Hematopoietic multipotent progenitor cell (in vitro differentiated cells): ENCODE measurements around the gene C3. TPM values are rescaled to one million over a fixed set of nuclear protein-coding genes. Genes with fewer than 3 reads are reported as not detected.
"Not testable (repeated sequence)": the region's sequence is repeated elsewhere in the genome, so short reads cannot be mapped to it uniquely, and the experiment has no call there.

Source experiments
- DNase-seq, 3 donors: peaks; one replicate each; pipeline ENCODE4 v3.0.0-alpha.2; 2011 to 2015; ENCODE audit warnings: low read depth in 2 of 3, low spot score in 2 of 3
- total RNA-seq: library from RNA; depleted of rRNA; stranded (reverse); fragments of >200 nt; gene quantifications from one replicate; pipeline ENCODE4 v1.2.3, GENCODE V29; 2012

C3 gene
- total RNA-seq, 1 donor = under 0.01 TPM

DNA sequence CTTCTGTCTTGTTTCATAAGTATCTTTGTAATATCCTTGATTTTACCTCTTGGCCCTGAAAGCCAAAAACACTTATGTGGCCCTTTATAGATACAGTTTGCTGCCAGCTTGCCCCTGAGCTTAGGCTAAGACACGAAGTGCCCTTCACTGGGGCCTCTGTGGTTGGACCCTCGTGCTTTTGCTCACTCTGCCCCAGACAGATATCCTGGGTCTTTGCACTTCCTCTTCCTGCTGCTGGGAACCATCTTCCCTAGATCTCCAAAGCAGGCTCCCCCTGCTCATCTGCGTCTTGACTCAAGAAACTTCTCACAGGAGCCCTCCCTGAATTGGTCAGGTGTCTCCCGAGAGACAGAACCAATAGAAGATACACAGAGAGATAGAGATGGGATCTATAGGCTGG, 48.5 kb downstream of the C3 start:
- no peak for DNase-seq

- no peak for DNase-seq
Measured at GRCh38 chr19:6668691-6669090, 51.8 kb downstream of the C3 start.

DNA sequence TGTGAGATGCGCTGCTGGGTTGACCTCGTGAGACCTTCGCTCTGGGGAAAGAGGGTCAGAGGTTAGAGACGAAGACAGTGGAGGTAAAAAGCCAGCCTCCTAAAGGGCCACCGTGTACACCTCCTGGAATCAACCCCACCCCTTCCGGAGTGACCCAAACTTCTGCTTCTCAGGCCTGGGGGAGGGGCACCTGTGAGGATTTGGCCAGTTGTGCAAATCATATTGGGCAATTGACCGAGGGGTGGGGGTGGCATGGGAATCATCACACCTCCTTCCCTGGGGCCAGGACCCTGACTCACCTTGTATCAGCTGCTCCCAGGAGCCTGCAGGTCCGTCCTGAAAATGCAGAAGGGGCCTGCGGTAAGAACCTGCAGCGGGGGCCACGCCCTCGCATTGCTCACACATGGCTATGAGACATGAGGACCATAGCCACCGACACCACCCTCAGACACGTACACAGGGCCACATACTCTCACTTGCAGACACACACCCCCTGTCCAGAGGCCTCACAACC, 53.3 kb downstream of the C3 start:
- DNase-seq = no peak

GRCh38 chr19:6664916-6665315, 55.5 kb downstream of the C3 start:
- no peak for DNase-seq

GRCh38 chr19:6663236-6664201, 56.9 kb downstream of the C3 start:
- DNase-seq = no peak

GRCh38 chr19:6662702-6663101, 57.7 kb downstream of the C3 start:
- DNase-seq = no peak

- peak in 2 of 3 donors; percentile 57 to 78 for DNase-seq
Measured at GRCh38 chr19:6661509-6662244, 58.8 kb downstream of the C3 start.

DNA sequence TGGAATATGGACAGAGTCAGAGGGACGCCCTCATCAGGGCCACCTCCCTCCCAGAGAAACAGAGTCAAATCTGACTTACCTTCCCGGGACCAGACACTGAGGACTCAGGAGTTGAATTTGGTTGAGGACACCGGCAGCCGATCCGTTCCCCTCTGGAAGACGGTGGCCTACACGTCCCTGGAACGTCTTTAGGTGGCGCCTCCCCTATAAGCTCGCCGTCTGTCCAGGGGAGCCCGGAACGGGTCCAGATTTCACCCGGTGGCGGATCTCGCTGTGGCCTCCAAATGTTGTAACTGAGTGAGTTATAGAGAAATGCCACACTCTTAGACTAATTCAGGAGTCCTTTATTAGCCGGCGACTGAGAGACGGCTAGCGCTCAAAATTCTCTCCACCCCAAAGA, 59.5 kb downstream of the C3 start:
- no peak for DNase-seq

DNA sequence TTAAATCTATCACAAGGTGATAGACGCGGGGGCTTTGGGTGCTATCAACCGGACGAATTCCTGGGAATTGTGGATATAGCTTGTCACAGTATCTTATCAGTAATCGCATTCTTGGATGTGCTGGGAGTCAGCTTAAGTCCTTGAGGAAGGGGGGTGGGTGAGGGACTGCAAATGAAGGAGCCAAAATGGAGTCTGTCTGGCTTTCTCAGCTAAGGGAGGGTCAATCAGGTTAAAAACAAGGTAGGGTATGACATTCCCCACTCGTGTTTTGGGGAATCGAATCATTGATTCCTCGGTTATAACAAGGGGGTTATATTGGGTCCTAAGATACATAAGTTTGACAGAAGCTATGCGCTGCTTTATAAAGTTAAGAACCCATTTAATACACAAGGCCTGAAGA, 64.1 kb downstream of the C3 start:
- DNase-seq = not testable (repeated sequence)

DNA sequence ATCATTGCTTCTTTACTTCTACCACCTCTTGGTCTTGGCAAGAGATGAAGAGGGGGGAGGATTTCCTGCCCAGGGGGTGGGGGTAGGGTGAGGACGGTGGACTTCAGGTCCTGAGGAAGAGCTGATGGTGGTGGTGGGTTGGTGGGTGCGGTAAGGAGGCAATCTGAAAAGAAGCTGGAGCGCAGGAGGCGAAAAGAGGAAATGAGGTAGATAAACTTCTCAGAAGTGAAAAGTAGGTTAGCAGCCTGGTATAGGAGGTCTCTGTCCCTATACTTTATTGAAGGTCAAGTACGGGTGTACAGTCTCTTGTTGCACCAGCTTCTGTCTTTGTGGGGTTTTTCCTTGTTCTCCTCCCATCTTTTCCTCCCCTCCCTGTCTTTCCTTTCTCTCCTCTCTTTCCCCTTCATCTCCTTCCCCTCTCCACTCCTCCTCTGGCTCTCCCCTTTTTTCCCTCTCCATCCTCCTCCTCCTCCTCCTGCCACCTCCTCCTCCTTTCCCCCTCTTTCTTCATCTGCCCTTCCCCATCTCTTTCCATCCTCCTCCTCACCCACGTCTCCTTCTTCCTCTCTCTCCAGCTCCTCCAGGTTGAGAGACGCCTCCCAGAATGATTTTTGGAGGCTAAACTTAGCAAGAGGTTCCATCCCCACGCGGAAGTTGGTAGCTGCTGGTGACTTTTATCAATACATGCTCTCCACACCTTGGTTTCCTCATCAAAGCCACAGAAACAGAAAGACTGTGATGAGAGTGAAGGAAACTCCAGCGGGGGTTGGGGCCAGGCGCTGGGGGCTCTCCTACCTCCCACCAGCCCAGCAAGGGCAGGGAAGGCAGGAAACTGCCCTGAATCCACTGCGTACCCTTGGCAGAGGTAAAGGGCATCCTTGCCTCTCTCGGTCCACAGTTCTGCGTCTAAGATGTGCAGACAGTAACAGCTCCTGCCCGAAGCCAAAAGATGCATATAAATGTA, 65.8 kb downstream of the C3 start:
- peak in 1 of 3 donors; percentile 28 for DNase-seq

DNA sequence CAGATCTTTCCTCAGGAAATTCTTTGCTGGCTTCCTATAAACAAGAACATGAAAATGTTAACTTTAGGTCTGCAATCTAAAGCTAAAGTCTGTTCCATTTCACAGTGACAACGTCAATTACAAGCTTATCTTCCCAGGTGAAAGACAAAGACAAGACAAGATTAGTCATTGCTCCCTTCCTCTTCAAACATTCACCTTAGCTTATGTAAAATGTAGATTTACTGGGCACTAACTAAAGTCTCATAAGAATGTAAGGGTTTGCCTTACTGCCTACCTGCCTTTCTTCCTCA, 67.7 kb downstream of the C3 start:
- DNase-seq = no peak

GRCh38 chr19:6651965-6652804, 68.3 kb downstream of the C3 start:
- no peak for DNase-seq

GRCh38 chr19:6649185-6649584, 71.3 kb downstream of the C3 start:
- DNase-seq = no peak

- no peak for DNase-seq
Measured at GRCh38 chr19:6648141-6648715, 72.2 kb downstream of the C3 start.

- DNase-seq = no peak
Measured at GRCh38 chr19:6644796-6645195, 75.7 kb downstream of the C3 start.

DNA sequence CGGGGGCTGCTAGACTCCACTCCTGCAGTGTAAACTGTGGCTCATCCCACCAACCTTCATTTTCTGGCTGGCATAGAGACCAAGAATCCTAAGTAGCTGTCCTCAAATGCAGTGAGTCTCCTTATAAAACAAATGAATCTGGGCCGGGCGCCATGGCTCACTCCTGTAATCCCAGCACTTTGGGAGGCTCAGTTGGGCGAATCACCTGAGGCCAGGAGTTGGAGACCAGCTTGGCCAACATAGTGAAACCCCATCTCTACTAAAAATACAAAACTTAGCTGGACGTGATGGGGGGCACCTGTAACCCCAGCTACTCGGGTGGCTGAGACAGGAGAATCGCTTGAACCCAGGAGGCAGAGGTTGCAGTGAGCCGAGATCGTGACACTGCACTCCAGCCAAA, 80.1 kb downstream of the C3 start:
- not testable (repeated sequence) for DNase-seq

DNA sequence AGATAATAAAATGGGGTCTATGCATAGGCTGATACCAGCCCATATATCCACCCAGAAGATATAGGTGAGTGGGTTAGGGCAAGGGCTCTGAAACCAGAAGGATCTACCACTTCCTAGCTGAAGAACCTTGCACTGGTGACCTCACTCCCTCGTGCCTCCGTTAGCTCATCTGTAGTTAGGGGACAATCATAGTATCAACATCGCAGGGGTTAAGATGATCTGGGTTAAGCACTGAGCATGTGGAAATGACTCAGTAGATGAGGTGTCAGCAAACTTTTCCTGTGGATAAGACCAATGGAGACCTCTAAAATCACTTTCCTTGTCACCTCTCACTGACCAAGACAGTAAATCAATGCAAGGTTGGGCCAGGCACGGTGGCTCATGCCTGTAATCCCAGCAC, 81.0 kb downstream of the C3 start:
- peak in 1 of 3 donors; percentile 35 for DNase-seq

DNA sequence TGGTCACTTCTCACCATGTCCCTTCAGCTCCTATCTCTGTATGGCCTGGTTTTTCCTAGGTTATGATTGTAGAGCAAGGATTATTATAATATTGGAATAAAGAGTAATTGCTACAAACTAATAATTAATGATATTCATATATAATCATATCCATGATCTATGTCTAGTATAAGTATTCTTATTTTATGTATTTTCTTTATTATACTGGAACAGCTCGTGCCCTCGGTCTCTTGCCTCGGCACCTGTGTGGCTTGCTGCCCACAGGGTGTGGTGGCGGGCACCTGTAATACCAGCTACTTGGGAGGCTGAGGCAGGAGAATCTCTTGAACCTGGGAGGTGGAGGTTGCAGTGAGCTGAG, 87.0 kb downstream of the C3 start:
- DNase-seq = not testable (repeated sequence)

- DNase-seq = peak in 2 of 3 donors; percentile 54
Measured at GRCh38 chr19:6632747-6633455, 87.5 kb downstream of the C3 start.
